HG03457 (cell line): ENCODE measurements around the gene ORMDL3.
"Not testable (repeated sequence)": the region's sequence is repeated elsewhere in the genome, so short reads cannot be mapped to it uniquely, and the experiment has no call there.

Source experiments
- ATAC-seq: cut with Tn5 transposase; IDR thresholded peaks from one replicate; pipeline ENCODE4 v1.9.1; 2021; ENCODE audit warnings: moderate number of reproducible peaks; ENCODE audit not compliant: unreplicated experiment

The ORMDL3 gene

GRCh38 chr17:39925282-39926134 is 1.9 kb downstream of the ORMDL3 start:
- ATAC-seq = no peak

GRCh38 chr17:39924691-39925055 is 2.7 kb downstream of the ORMDL3 start:
- no peak for ATAC-seq

GRCh38 chr17:39923836-39924690 is 3.3 kb downstream of the ORMDL3 start:
- no peak for ATAC-seq

GRCh38 chr17:39923230-39923629 is 4.2 kb downstream of the ORMDL3 start:
- ATAC-seq = no peak

- no peak for ATAC-seq
Observed at GRCh38 chr17:39922006-39922405, 5.4 kb downstream of the ORMDL3 start.

- no peak for ATAC-seq
Observed at GRCh38 chr17:39921323-39921722, 6.1 kb downstream of the ORMDL3 start.

- no peak for ATAC-seq
Observed at GRCh38 chr17:39920218-39921210, 6.9 kb downstream of the ORMDL3 start.

- no peak for ATAC-seq
Observed at GRCh38 chr17:39919087-39919683, 8.2 kb downstream of the ORMDL3 start.

- no peak for ATAC-seq
Observed at GRCh38 chr17:39916918-39917317, 10.5 kb downstream of the ORMDL3 start.

- ATAC-seq = no peak
Observed at GRCh38 chr17:39915559-39915958, 11.8 kb downstream of the ORMDL3 start.

GRCh38 chr17:39913989-39914388 is 13.4 kb downstream of the ORMDL3 start:
- no peak for ATAC-seq

- ATAC-seq = no peak
Observed at GRCh38 chr17:39908789-39909352, 18.5 kb downstream of the ORMDL3 start.

GRCh38 chr17:39904990-39905288 is 22.5 kb downstream of the ORMDL3 start:
- ATAC-seq = no peak

GRCh38 chr17:39903158-39903884 is 24.1 kb downstream of the ORMDL3 start:
- ATAC-seq = no peak

- not testable (repeated sequence) for ATAC-seq
Observed at GRCh38 chr17:39902027-39902426, 25.4 kb downstream of the ORMDL3 start.

- ATAC-seq = no peak
Observed at GRCh38 chr17:39899215-39899614, 28.2 kb downstream of the ORMDL3 start.

- no peak for ATAC-seq
Observed at GRCh38 chr17:39898088-39898487, 29.3 kb downstream of the ORMDL3 start.

- no peak for ATAC-seq
Observed at GRCh38 chr17:39894681-39895376, 32.6 kb downstream of the ORMDL3 start.

- ATAC-seq = no peak
Observed at GRCh38 chr17:39889200-39889599, 38.2 kb downstream of the ORMDL3 start.
